Neural progenitor cell (in vitro differentiated cells): ENCODE results near the gene NAA10. TPM values are rescaled to one million over a fixed set of nuclear protein-coding genes. Genes with fewer than 3 reads are reported as not detected.

Source experiments
- DNase-seq: peaks from one replicate; pipeline ENCODE4 v3.0.0-alpha.2; 2016; ENCODE audit warnings: low spot score
- H2AFZ ChIP-seq: fragments of 200-600 bp; sonication (generic); replicated peaks from 2 replicates; pipeline ENCODE4 v1.6.1; 2016; ENCODE audit warnings: antibody characterized with exemption
- H3F3A ChIP-seq: fragments of 200-600 bp; sonication (generic); 2 replicates; pipeline ENCODE4 v1.6.1; 2016; ENCODE audit warnings: antibody characterized with exemption, low read depth
- H3K27ac ChIP-seq: fragments of 200-600 bp; sonication (generic); 2 replicates; pipeline ENCODE4 v1.5.1; 2016; ENCODE audit warnings: mild to moderate bottlenecking
- H3K27me3 ChIP-seq: fragments of 200-600 bp; sonication (generic); 2 replicates; pipeline ENCODE4 v1.6.1; 2016; ENCODE audit warnings: mild to moderate bottlenecking, moderate library complexity
- H3K36me3 ChIP-seq: fragments of 200-600 bp; sonication (generic); 2 replicates; pipeline ENCODE4 v1.5.1; 2016
- H3K4me1 ChIP-seq: fragments of 200-600 bp; sonication (generic); 2 replicates; pipeline ENCODE4 v1.6.1; 2016; ENCODE audit warnings: mixed run types
- H3K4me2 ChIP-seq: fragments of 200-600 bp; sonication (generic); 2 replicates; pipeline ENCODE4 v1.6.1; 2016
- H3K4me3 ChIP-seq: fragments of 200-600 bp; sonication (generic); 2 replicates; pipeline ENCODE4 v1.5.1; 2016
- H3K79me2 ChIP-seq: fragments of 200-600 bp; sonication (generic); 2 replicates; pipeline ENCODE4 v1.6.1; 2016; ENCODE audit warnings: low read depth
- H3K9ac ChIP-seq: fragments of 200-600 bp; sonication (generic); 2 replicates; pipeline ENCODE4 v1.6.1; 2016
- H3K9me3 ChIP-seq: fragments of 200-600 bp; sonication (generic); 2 replicates; pipeline ENCODE4 v1.5.1; 2016; ENCODE audit warnings: low read depth
- H4K20me1 ChIP-seq: fragments of 200-600 bp; sonication (generic); 2 replicates; pipeline ENCODE4 v1.6.1; 2016; ENCODE audit warnings: low read depth
- H3K27ac Mint-ChIP-seq: 3 replicates; pipeline ENCODE4 v1.8.0; 2021; ENCODE audit warnings: mixed read lengths
- H3K27me3 Mint-ChIP-seq: 2 replicates; pipeline ENCODE4 v1.8.0; 2022; ENCODE audit warnings: low read depth, mild to moderate bottlenecking, inconsistent platforms, moderate library complexity, mixed read lengths; ENCODE audit not compliant: insufficient read depth
- H3K36me3 Mint-ChIP-seq: 3 replicates; pipeline ENCODE4 v1.8.0; 2021; ENCODE audit warnings: mixed read lengths
- H3K4me1 Mint-ChIP-seq: 3 replicates; pipeline ENCODE4 v1.8.0; 2021; ENCODE audit warnings: mixed read lengths
- H3K4me3 Mint-ChIP-seq: 3 replicates; pipeline ENCODE4 v1.8.0; 2021; ENCODE audit warnings: mild to moderate bottlenecking, moderate library complexity, mixed read lengths
- H3K9me3 Mint-ChIP-seq: 3 replicates; pipeline ENCODE4 v1.8.0; 2020; ENCODE audit warnings: mixed read lengths
- CTCF ChIP-seq: fragments of 200-600 bp; sonication (generic); IDR thresholded peaks from 2 replicates; pipeline ENCODE4 v1.5.1; 2017; ENCODE audit warnings: antibody characterized with exemption, mild to moderate bottlenecking
- EZH2 ChIP-seq: fragments of 200-600 bp; sonication (generic); IDR thresholded peaks from 2 replicates; pipeline ENCODE4 v1.6.1; 2017; ENCODE audit warnings: antibody characterized with exemption, mild to moderate bottlenecking, moderate library complexity
- EZH2phosphoT487 ChIP-seq: fragments of 200-600 bp; sonication (generic); IDR thresholded peaks from 2 replicates; pipeline ENCODE4 v1.6.1; 2017; ENCODE audit warnings: antibody characterized with exemption
- total RNA-seq: library from RNA; depleted of rRNA; stranded (reverse); fragments of >200 nt; gene quantifications from 2 replicates; pipeline ENCODE4 v1.2.3, GENCODE V29; 2015; ENCODE audit warnings: low replicate concordance

Gene NAA10
- total RNA-seq, 1 donor from 2014 or later: 55.5 TPM

GRCh38 chrX:153944140-153944799 is 9.4 kb upstream of the NAA10 start, which contains the start of gene RENBP:
Gene RENBP (minus strand): TSS chrX:153944643. CDS start chrX:153944610, 33 bp downstream.
- Histone ChIP-seq H3K9me3 (no peaks in the 10 kb centered on the region), H3K36me3 (no peaks in the 10 kb centered on the region), H3K27me3 (no peaks in the 10 kb centered on the region), H3K4me2 (peak within 1 kb of the TSS; percentile 64), H3K9ac (no peak within 1 kb of the TSS), H3K27ac (no peak within 1 kb of the TSS), H3K4me1 (peaks cover 6% of the 10 kb centered on the region), H4K20me1 (no peaks in the 10 kb centered on the region), H3K79me2 (no peaks in the 10 kb centered on the region), H3K4me3 (peak within 1 kb of the TSS; percentile 17), H3F3A (peaks cover 18% of the 10 kb centered on the region), H2AFZ (no peak within 1 kb of the TSS)
- TF ChIP-seq EZH2phosphoT487 (no peak), CTCF (no peak), EZH2 (no peak)
- Mint-ChIP-seq H3K27me3 (peaks cover 5% of the 10 kb centered on the region), H3K4me1 (peaks cover 27% of the 10 kb centered on the region), H3K27ac (no peak within 1 kb of the TSS), H3K4me3 (peak within 1 kb of the TSS; percentile 71), H3K9me3 (no peaks in the 10 kb centered on the region), H3K36me3 (peaks cover 4% of the 10 kb centered on the region)
- peak; percentile 76 for DNase-seq

GRCh38 chrX:153941336-153942252 is 6.8 kb upstream of the NAA10 start:
- H3K27me3 ChIP-seq: no peaks in the 10 kb centered on the region
- H3K9ac ChIP-seq: no peak overlapping the region
- no peaks in the 10 kb centered on the region for H3F3A ChIP-seq
- no peak overlapping the region for H2AFZ ChIP-seq
- no peak for TF ChIP-seq EZH2
- TF ChIP-seq EZH2phosphoT487: no peak
- no peak for TF ChIP-seq CTCF
- no peak overlapping the region for H3K4me3 Mint-ChIP-seq
- H3K36me3 Mint-ChIP-seq: no peaks in the 10 kb centered on the region
- peaks cover 4% of the 10 kb centered on the region for H3K27me3 Mint-ChIP-seq
- no peak overlapping the region for H3K4me3 ChIP-seq
- H4K20me1 ChIP-seq: no peaks in the 10 kb centered on the region
- no peak overlapping the region for H3K4me2 ChIP-seq
- H3K27ac ChIP-seq: no peak overlapping the region
- peaks cover 16% of the 10 kb centered on the region for H3K4me1 Mint-ChIP-seq
- no peaks in the 10 kb centered on the region for H3K36me3 ChIP-seq
- H3K9me3 ChIP-seq: no peaks in the 10 kb centered on the region
- DNase-seq: peak; percentile 26
- H3K9me3 Mint-ChIP-seq: no peaks in the 10 kb centered on the region
- H3K79me2 ChIP-seq: no peaks in the 10 kb centered on the region
- H3K27ac Mint-ChIP-seq: no peak overlapping the region
- H3K4me1 ChIP-seq: no peaks in the 10 kb centered on the region

- no peaks in the 10 kb centered on the region for H3K36me3 Mint-ChIP-seq
- no peak overlapping the region for H3K27ac ChIP-seq
- H2AFZ ChIP-seq: no peak overlapping the region
- DNase-seq: no peak
- no peaks in the 10 kb centered on the region for H3K36me3 ChIP-seq
- no peak overlapping the region for H3K4me2 ChIP-seq
- no peaks in the 10 kb centered on the region for H3K4me1 ChIP-seq
- H3F3A ChIP-seq: peaks cover 5% of the 10 kb centered on the region
- peaks cover 13% of the 10 kb centered on the region for H3K4me1 Mint-ChIP-seq
- peaks cover 3% of the 10 kb centered on the region for H3K9me3 Mint-ChIP-seq
- H3K4me3 Mint-ChIP-seq: no peak overlapping the region
- H3K9me3 ChIP-seq: no peaks in the 10 kb centered on the region
- no peak for TF ChIP-seq EZH2
- TF ChIP-seq CTCF: no peak
- no peak for TF ChIP-seq EZH2phosphoT487
- no peak overlapping the region for H3K9ac ChIP-seq
- no peaks in the 10 kb centered on the region for H4K20me1 ChIP-seq
- no peak overlapping the region for H3K27ac Mint-ChIP-seq
- H3K27me3 Mint-ChIP-seq: peaks cover 2% of the 10 kb centered on the region
- no peaks in the 10 kb centered on the region for H3K27me3 ChIP-seq
- no peak overlapping the region for H3K4me3 ChIP-seq
- H3K79me2 ChIP-seq: peaks cover under 1% of the 10 kb centered on the region
These were observed 4.7 kb upstream of the NAA10 start for GRCh38 chrX:153939573-153939972.
